Activated CD4-positive, alpha-beta T cell treated with anti-CD3 and anti-CD28 coated beads, Interleukin-2, amount 50 U/mL, for 24 hours (primary cell): Measurements from ENCODE around the gene PNMA5.

Experiments
- DNase-seq, 2 donors: peaks; one replicate each; pipeline ENCODE4 v3.0.0-alpha.2; 2020; ENCODE audit warnings: low read depth in 1 of 2, low spot score in 1 of 2

PNMA5 gene

GRCh38 chrX:152958524-152959465, 35.1 kb downstream of the PNMA5 start:
- peak; percentile 85 to 88 for DNase-seq

DNA sequence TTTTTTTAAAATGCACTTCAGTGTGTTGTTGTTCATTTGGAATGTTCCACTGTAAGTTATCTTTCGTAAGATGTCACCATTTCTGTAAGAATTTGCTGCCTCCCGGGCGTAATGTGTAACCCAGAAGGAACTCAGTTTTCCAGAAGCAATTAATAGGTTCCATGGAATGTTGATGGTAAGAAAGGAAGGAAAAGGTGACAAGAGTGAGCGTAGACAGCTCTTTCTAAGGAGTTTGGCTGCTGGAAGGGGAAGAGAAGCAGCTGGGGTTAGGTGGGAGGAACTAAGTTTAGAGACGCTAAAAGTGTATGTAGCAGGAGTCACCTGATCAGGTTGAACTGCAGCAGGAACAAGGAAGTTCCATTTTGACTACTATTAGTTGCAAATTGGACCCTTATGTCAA, 35.9 kb downstream of the PNMA5 start:
- DNase-seq: no peak

DNA sequence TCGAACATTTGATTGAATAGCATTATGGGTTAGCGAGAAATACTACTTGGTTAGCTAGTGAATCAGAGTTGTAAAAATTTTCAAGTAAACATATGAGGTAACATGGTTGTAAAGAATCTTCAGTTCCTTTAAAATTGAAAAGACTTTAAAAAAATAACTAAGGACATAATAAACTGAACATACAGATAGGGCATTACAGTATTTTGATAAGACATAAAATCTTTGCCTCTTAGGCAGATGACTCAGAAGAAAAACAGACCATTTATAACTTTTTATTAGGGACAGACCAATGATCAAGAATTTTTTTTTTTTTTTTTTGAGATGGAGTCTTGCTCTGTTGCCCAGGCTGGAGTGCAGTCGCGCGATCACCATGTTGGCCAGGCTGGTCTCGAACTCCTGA, 43.1 kb downstream of the PNMA5 start:
- DNase-seq: no peak

DNA sequence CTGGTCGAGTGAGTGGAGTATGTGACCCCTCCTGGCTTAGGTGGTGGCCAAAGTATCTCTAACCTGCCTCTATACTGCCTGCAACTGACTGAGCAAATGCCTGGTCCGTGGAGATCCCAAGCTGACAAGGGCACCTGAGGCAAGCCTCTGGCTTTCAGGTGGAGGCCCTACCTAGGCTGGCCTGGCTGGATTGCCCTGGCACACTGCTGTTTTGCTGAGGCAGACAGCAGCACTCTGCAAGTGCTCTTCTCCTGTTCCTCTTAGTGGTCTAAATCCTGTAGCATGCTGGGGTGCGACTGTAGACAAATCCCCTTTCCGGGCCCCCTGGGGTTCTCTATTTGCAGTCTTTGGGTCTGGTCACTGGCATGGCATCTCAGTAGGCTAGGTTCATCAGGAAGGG, 44.8 kb downstream of the PNMA5 start:
- DNase-seq: no peak

DNA sequence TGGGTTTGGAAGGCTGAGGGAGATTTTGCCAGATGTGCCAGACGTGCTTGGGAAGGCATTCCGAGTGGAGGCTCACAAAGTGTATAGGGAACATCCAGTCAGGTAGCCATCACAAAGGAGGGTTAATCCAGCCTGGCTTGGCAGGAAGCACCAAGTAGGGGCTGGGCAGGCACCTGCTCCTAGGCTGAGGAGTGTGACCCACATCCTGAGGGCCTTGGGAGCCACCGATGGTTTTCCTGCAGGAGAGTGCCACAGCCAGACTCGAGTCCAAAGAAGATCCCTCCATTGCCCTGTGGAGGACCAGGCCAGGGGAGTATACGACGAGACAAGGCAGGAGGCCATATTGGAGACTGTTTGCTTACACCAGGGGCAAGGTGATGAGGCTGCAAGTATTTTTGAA, 47.2 kb downstream of the PNMA5 start:
- no peak for DNase-seq

DNA sequence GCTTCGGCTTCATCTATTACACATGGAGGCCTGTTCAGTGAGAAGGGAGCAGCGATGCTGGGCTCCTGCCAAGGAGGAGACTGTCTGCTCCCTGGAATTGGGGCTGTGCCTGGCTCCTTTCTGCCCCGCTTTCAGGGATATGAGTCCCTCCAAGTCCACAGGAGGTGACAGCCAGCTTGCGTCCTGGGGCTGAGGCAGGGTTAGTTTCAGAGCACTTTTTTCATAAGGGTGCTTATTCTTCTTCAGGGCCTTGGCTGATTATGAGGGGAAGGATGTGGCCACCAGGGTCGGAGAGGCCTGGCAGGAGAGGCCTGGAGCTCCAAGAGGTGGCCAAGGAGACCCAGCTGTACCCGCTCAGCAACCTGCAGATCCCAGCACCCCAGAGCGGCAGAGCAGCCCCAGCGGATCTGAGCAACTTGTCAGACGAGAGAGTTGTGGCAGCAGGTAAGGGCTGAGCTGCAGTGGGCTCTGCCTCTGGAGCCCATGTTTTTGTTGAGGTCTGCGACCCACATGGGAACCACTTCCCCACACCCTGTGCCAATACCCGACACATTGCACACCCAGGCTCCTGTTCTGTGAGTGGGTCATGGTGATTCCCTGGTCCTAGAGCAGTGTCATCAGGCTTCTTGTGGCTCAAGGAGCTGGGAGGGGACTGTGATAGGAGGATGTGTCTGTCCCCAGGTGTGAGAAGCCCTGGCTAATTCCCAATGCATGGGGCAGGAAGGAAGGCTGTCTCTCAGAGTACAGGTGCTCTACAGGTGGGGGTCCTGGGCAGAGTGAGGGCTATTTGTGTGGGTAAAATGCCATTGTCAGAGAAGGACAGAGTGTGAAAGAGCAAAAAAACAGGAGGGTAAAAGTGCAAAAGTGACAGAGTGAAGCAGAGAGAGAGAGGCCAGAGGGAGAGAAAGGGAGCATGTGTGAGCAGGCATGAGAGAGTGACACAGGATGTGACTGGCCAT, 48.6 kb downstream of the PNMA5 start:
- DNase-seq: no peak

DNA sequence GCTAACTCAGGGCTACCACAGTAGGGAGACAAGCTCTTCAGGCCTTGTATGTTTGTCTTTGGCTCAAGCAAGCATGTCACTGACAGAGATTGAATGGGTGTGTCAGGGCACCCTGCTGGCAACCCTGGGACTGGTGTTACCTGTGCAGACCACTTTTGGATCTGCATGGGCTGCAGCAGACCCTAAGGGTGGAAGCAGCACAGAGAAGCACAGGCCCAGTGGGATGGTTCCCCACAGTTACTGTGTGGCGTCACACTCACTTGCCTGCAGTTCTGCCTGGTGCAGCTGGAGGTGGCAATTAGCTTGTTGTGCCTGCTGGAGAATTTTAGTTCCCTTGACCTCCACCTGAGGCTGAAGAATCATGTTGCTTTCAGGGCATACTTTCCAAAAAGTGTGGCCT, 50.1 kb downstream of the PNMA5 start:
- DNase-seq: no peak

DNA sequence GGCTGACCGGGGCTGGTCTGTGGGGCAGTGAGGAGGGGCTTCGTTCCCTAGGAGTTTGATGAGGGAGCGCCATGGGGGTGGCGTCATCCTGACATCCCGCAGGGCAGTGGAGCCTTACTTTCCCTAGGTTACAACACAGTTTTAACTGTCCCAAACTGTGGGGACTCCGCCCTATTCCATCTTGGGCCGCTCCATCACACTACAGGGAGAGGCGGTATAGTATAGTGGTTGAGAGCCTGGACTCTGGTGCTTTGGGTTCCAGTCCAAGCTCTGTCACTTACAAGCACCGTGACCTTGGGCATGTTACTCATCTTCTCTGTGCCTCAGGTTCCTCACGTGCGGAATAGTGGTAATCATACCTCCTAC, 51.9 kb downstream of the PNMA5 start:
- no peak for DNase-seq

GRCh38 chrX:152941328-152942076, 52.4 kb downstream of the PNMA5 start:
- peak; percentile 81 to 82 for DNase-seq
